Duodenal mucosa (tissue), 2 donors: ENCODE results near the gene CCNB1IP1.

Source experiments
- H3K27ac ChIP-seq: one replicate; pipeline ENCODE4 v1.7.0; 2013; ENCODE audit warnings: low read depth, low read length
- H3K27me3 ChIP-seq, 2 donors: one replicate each; pipeline ENCODE4 v1.7.0; 2013; ENCODE audit warnings: low read length in 2 of 2, control low read depth in 1 of 2; ENCODE audit not compliant: insufficient read depth in 2 of 2, control insufficient read depth in 1 of 2
- H3K36me3 ChIP-seq, 2 donors: one replicate each; pipeline ENCODE4 v1.7.0; 2013; ENCODE audit warnings: low read length in 2 of 2, control low read depth in 1 of 2; ENCODE audit not compliant: insufficient read depth in 2 of 2, control insufficient read depth in 1 of 2
- H3K4me1 ChIP-seq, 2 donors: one replicate each; pipeline ENCODE4 v1.7.0; 2013; ENCODE audit warnings: low read length in 2 of 2, control low read depth in 1 of 2; ENCODE audit not compliant: insufficient read depth in 2 of 2, control insufficient read depth in 1 of 2
- H3K4me3 ChIP-seq, 2 donors: one replicate each; pipeline ENCODE4 v1.7.0; 2013; ENCODE audit warnings: low read length in 2 of 2, low read depth in 1 of 2
- H3K9ac ChIP-seq, 2 donors: one replicate each; pipeline ENCODE4 v1.7.0; 2013; ENCODE audit warnings: low read length in 2 of 2, low read depth in 1 of 2
- H3K9me3 ChIP-seq, 2 donors: one replicate each; pipeline ENCODE4 v1.7.0; 2013; ENCODE audit warnings: low read length in 2 of 2, control low read depth in 1 of 2; ENCODE audit not compliant: control insufficient read depth in 1 of 2

The CCNB1IP1 gene

GRCh38 chr14:20332788-20333493 lies at the start of gene CCNB1IP1:
Gene CCNB1IP1 (minus strand): TSS chr14:20333279. CDS start chr14:20316523, 16,756 bp downstream.
- H3K27ac ChIP-seq: peak within 1 kb of the TSS; percentile 49
- peaks cover 0 to 3% of the 10 kb centered on the region in 2 donors for H3K36me3 ChIP-seq
- H3K9me3 ChIP-seq: no peaks in the 10 kb centered on the region
- H3K27me3 ChIP-seq: no peaks in the 10 kb centered on the region
- H3K4me3 ChIP-seq: peak within 1 kb of the TSS; percentile 79 to 81
- H3K4me1 ChIP-seq: peaks cover 10 to 20% of the 10 kb centered on the region in 2 donors
- H3K9ac ChIP-seq: peak within 1 kb of the TSS; percentile 69 to 89

GRCh38 chr14:20382526-20382925 lies 49.4 kb upstream of the CCNB1IP1 start:
- no peak overlapping the region for H3K27ac ChIP-seq
- no peaks in the 10 kb centered on the region for H3K9me3 ChIP-seq

GRCh38 chr14:20381341-20381740 lies 48.3 kb upstream of the CCNB1IP1 start:
- no peak overlapping the region for H3K9ac ChIP-seq
- H3K4me1 ChIP-seq: peaks cover 34 to 41% of the 10 kb centered on the region in 2 donors
- H3K4me3 ChIP-seq: no peak overlapping the region
- H3K36me3 ChIP-seq: peaks cover 78 to 99% of the 10 kb centered on the region in 2 donors
- H3K9me3 ChIP-seq: no peaks in the 10 kb centered on the region
- H3K27me3 ChIP-seq: no peaks in the 10 kb centered on the region
- H3K27ac ChIP-seq: no peak overlapping the region

More at GRCh38 chr14:20382526-20382925, 49.4 kb upstream of the CCNB1IP1 start:
- H3K36me3 ChIP-seq: peaks cover 73 to 97% of the 10 kb centered on the region in 2 donors
- H3K27me3 ChIP-seq: no peaks in the 10 kb centered on the region
- H3K4me3 ChIP-seq: no peak overlapping the region
- no peak overlapping the region for H3K9ac ChIP-seq
- peaks cover 23 to 37% of the 10 kb centered on the region in 2 donors for H3K4me1 ChIP-seq

- Histone ChIP-seq H3K27me3 (no peaks in the 10 kb centered on the region), H3K27ac (no peak overlapping the region), H3K9me3 (no peaks in the 10 kb centered on the region), H3K4me1 (peaks cover 40 to 47% of the 10 kb centered on the region in 2 donors), H3K36me3 (peaks cover 75 to 98% of the 10 kb centered on the region in 2 donors), H3K9ac (no peak overlapping the region), H3K4me3 (no peak overlapping the region)
Measured at GRCh38 chr14:20380681-20381080, 47.6 kb upstream of the CCNB1IP1 start.

- Histone ChIP-seq H3K9ac (peak overlapping the region in 1 of 2 donors; percentile 4), H3K27me3 (no peaks in the 10 kb centered on the region), H3K36me3 (peaks cover 73 to 96% of the 10 kb centered on the region in 2 donors), H3K27ac (no peak overlapping the region), H3K9me3 (no peaks in the 10 kb centered on the region), H3K4me1 (peaks cover 42 to 50% of the 10 kb centered on the region in 2 donors), H3K4me3 (peak overlapping the region in 1 of 2 donors; percentile 25)
Measured at GRCh38 chr14:20379743-20380142, 46.7 kb upstream of the CCNB1IP1 start.

GRCh38 chr14:20377171-20377570 lies 44.1 kb upstream of the CCNB1IP1 start:
- H3K36me3 ChIP-seq: peaks cover 67 to 96% of the 10 kb centered on the region in 2 donors
- peaks cover 42 to 50% of the 10 kb centered on the region in 2 donors for H3K4me1 ChIP-seq
- H3K27me3 ChIP-seq: no peaks in the 10 kb centered on the region
- H3K9me3 ChIP-seq: no peaks in the 10 kb centered on the region
- H3K27ac ChIP-seq: no peak overlapping the region
- no peak overlapping the region for H3K9ac ChIP-seq
- no peak overlapping the region for H3K4me3 ChIP-seq

GRCh38 chr14:20376071-20376588 lies 43.1 kb upstream of the CCNB1IP1 start:
- H3K27ac ChIP-seq: peak overlapping the region; percentile 68
- no peaks in the 10 kb centered on the region for H3K27me3 ChIP-seq
- peaks cover 68 to 96% of the 10 kb centered on the region in 2 donors for H3K36me3 ChIP-seq
- peak overlapping the region in 1 of 2 donors; percentile 30 for H3K4me3 ChIP-seq
- H3K9ac ChIP-seq: peak overlapping the region; percentile 40 to 58
- peaks cover 41 to 43% of the 10 kb centered on the region in 2 donors for H3K4me1 ChIP-seq
- no peaks in the 10 kb centered on the region for H3K9me3 ChIP-seq

- H3K27me3 ChIP-seq: no peaks in the 10 kb centered on the region
- peaks cover 35 to 37% of the 10 kb centered on the region in 2 donors for H3K4me1 ChIP-seq
- H3K9me3 ChIP-seq: no peaks in the 10 kb centered on the region
- H3K9ac ChIP-seq: peak overlapping the region in 1 of 2 donors; percentile 40
- H3K4me3 ChIP-seq: no peak overlapping the region
- H3K36me3 ChIP-seq: peaks cover 73 to 96% of the 10 kb centered on the region in 2 donors
- no peak overlapping the region for H3K27ac ChIP-seq
Measured at GRCh38 chr14:20375471-20375870, 42.4 kb upstream of the CCNB1IP1 start.

GRCh38 chr14:20372796-20373195 lies 39.7 kb upstream of the CCNB1IP1 start:
- no peak overlapping the region for H3K4me3 ChIP-seq
- H3K9me3 ChIP-seq: no peaks in the 10 kb centered on the region
- peaks cover 61 to 94% of the 10 kb centered on the region in 2 donors for H3K36me3 ChIP-seq
- H3K4me1 ChIP-seq: peaks cover 13 to 21% of the 10 kb centered on the region in 2 donors
- no peak overlapping the region for H3K9ac ChIP-seq
- no peaks in the 10 kb centered on the region for H3K27me3 ChIP-seq
- H3K27ac ChIP-seq: no peak overlapping the region

GRCh38 chr14:20365928-20366327 lies 32.8 kb upstream of the CCNB1IP1 start:
- no peaks in the 10 kb centered on the region for H3K4me1 ChIP-seq
- no peak overlapping the region for H3K9ac ChIP-seq
- peaks cover 37 to 51% of the 10 kb centered on the region in 2 donors for H3K36me3 ChIP-seq
- no peak overlapping the region for H3K27ac ChIP-seq
- H3K4me3 ChIP-seq: no peak overlapping the region
- H3K27me3 ChIP-seq: no peaks in the 10 kb centered on the region
- no peaks in the 10 kb centered on the region for H3K9me3 ChIP-seq
